GM23338 (cell line): ENCODE data around the gene CDC42BPA. TPM values are rescaled to one million over a fixed set of nuclear protein-coding genes. Genes with fewer than 3 reads are reported as not detected.

Experiments used
- ATAC-seq: fragments of 200-7000 bp; cut with Tn5 transposase; 3 replicates; pipeline ENCODE4 v1.9.1; 2020
- DNase-seq: peaks from one replicate; pipeline ENCODE4 v3.0.0-alpha.2; 2015; ENCODE audit warnings: low spot score
- H2AFZ ChIP-seq: fragments of 200-600 bp; sonication (generic); 2 replicates; pipeline ENCODE4 v1.8.0; 2016; ENCODE audit warnings: antibody characterized with exemption, mild to moderate bottlenecking, moderate library complexity
- H3F3A ChIP-seq: fragments of 200-600 bp; sonication (generic); replicated peaks from 2 replicates; pipeline ENCODE4 v1.8.0; 2017; ENCODE audit warnings: antibody characterized with exemption, mixed run types, low read depth
- H3K27ac ChIP-seq: fragments of 200-600 bp; sonication (generic); 2 replicates; pipeline ENCODE4 v1.6.1; 2016; ENCODE audit warnings: low read depth
- H3K27me3 ChIP-seq: fragments of 200-600 bp; sonication (generic); 2 replicates; pipeline ENCODE4 v1.8.0; 2016; ENCODE audit warnings: mild to moderate bottlenecking, mixed run types, moderate library complexity; ENCODE audit not compliant: insufficient read depth
- H3K36me3 ChIP-seq: fragments of 200-600 bp; sonication (generic); 2 replicates; pipeline ENCODE4 v1.8.0; 2016; ENCODE audit warnings: mild to moderate bottlenecking; ENCODE audit not compliant: insufficient read depth
- H3K4me1 ChIP-seq: fragments of 200-600 bp; sonication (generic); 2 replicates; pipeline ENCODE4 v1.8.0; 2016; ENCODE audit warnings: mild to moderate bottlenecking, moderate library complexity; ENCODE audit not compliant: insufficient read depth
- H3K4me2 ChIP-seq: fragments of 200-600 bp; sonication (generic); 2 replicates; pipeline ENCODE4 v1.7.1; 2017; ENCODE audit warnings: mixed run types
- H3K4me3 ChIP-seq: fragments of 200-600 bp; sonication (generic); 2 replicates; pipeline ENCODE4 v1.6.1; 2016; ENCODE audit warnings: mixed run types
- H3K79me2 ChIP-seq: fragments of 200-600 bp; sonication (generic); replicated peaks from 2 replicates; pipeline ENCODE4 v1.8.0; 2017; ENCODE audit warnings: mild to moderate bottlenecking; ENCODE audit not compliant: insufficient read depth
- H3K9me2 ChIP-seq: fragments of 200-600 bp; sonication (generic); 2 replicates; pipeline ENCODE4 v1.8.0; 2017; ENCODE audit not compliant: insufficient read depth
- H4K20me1 ChIP-seq: fragments of 200-600 bp; sonication (generic); replicated peaks from 2 replicates; pipeline ENCODE4 v1.8.0; 2017; ENCODE audit warnings: mild to moderate bottlenecking; ENCODE audit not compliant: insufficient read depth
- H3K27ac Mint-ChIP-seq: 2 replicates; pipeline ENCODE4 v1.8.0; 2020; ENCODE audit warnings: inconsistent platforms, mild to moderate bottlenecking, moderate library complexity, mixed read lengths
- H3K27me3 Mint-ChIP-seq: 3 replicates; pipeline ENCODE4 v1.8.0; 2022; ENCODE audit warnings: low read depth, mild to moderate bottlenecking, moderate library complexity, mixed read lengths, inconsistent platforms; ENCODE audit not compliant: insufficient read depth, poor library complexity
- H3K36me3 Mint-ChIP-seq: 3 replicates; pipeline ENCODE4 v1.8.0; 2021; ENCODE audit warnings: low read depth, mild to moderate bottlenecking, inconsistent platforms, moderate library complexity, mixed read lengths
- H3K4me1 Mint-ChIP-seq: 3 replicates; pipeline ENCODE4 v1.8.0; 2020; ENCODE audit warnings: mild to moderate bottlenecking, inconsistent platforms, mixed read lengths
- H3K4me3 Mint-ChIP-seq: 3 replicates; pipeline ENCODE4 v1.8.0; 2021; ENCODE audit warnings: moderate library complexity, mild to moderate bottlenecking, inconsistent platforms, mixed read lengths
- H3K9me3 Mint-ChIP-seq: 3 replicates; pipeline ENCODE4 v1.8.0; 2020; ENCODE audit warnings: moderate library complexity, mild to moderate bottlenecking, inconsistent platforms, mixed read lengths
- EZH2 ChIP-seq: fragments of 200-600 bp; sonication (generic); IDR thresholded peaks from one replicate; pipeline ENCODE4 v1.8.0; 2017; ENCODE audit warnings: antibody characterized with exemption, mild to moderate bottlenecking, low read depth; ENCODE audit not compliant: unreplicated experiment
- EZH2phosphoT487 ChIP-seq: fragments of 200-600 bp; sonication (generic); IDR thresholded peaks from one replicate; pipeline ENCODE4 v1.8.1; 2018; ENCODE audit warnings: antibody characterized with exemption; ENCODE audit not compliant: unreplicated experiment
- JUNB ChIP-seq: IDR thresholded peaks from one replicate; pipeline ENCODE4 v1.6.1; 2016; ENCODE audit warnings: antibody characterized with exemption; ENCODE audit not compliant: unreplicated experiment
- POLR2AphosphoS5 ChIP-seq: IDR thresholded peaks from 2 replicates; pipeline ENCODE4 v1.6.1; 2016; ENCODE audit warnings: antibody characterized with exemption, low read depth
- ZNF114 ChIP-seq: fragments of 250-450 bp; sonication (Bioruptor Pico); IDR thresholded peaks from 2 replicates; pipeline ENCODE4 v1.5.0; 2020; ENCODE audit warnings: mild to moderate bottlenecking, moderate library complexity
- ZNF331 ChIP-seq: fragments of 250-450 bp; sonication (Bioruptor Pico); IDR thresholded peaks from 2 replicates; pipeline ENCODE4 v1.5.0; 2020; ENCODE audit warnings: low read depth, mild to moderate bottlenecking, moderate library complexity
- polyA plus RNA-seq: library from polyadenylated mRNA; unstranded; fragments of >200 nt; fragmentation: Nextera tagmentation; extraction: Ambion mirVana; gene quantifications from 2 replicates; pipeline ENCODE4 v1.2.1, GENCODE V29; 2016
- total RNA-seq: library from RNA; depleted of rRNA; stranded (reverse); fragments of >200 nt; shearing (Covaris generic); gene quantifications from 2 replicates; pipeline ENCODE4 v1.2.3, GENCODE V29; 2014
- TF ChIP-seq, protein P1 (sequence below): fragments of 250-450 bp; sonication (Bioruptor Pico); IDR thresholded peaks from 2 replicates; pipeline ENCODE4 v1.5.0; 2020; ENCODE audit warnings: mild to moderate bottlenecking, moderate library complexity

CDC42BPA gene
- total and polyA plus RNA-seq, 2 experiments from 2014 or later, result 17.7 to 40.1 TPM

DNA sequence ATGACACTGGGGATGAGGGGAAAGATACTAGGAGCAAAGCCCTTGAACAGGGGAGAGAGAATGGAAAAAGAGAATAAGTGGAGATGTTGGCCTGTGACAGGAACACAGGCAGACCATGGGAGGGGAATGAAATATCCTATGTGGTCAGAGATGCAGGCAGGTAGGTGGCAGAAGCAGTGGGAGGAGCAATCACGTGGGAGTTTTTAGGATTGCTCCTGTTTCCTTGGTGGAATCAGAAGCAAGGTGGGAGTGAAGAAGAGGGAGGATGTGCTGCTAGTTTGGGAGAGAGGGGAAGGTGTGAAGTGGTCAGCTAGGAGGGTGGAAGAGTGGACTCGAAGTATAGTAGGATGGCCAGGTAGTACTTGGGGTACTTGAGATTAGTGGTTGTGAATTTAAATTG is 46.4 kb upstream of the CDC42BPA start:
- H4K20me1 ChIP-seq, result no peaks in the 10 kb centered on the region
- peaks cover 4% of the 10 kb centered on the region; the same call in 2 of the 3 replicates for H3K4me1 Mint-ChIP-seq
- no peaks in the 10 kb centered on the region for H3K36me3 Mint-ChIP-seq
- TF ChIP-seq ZNF331 (CRISPR knock-in tag), result no peak
- TF ChIP-seq EZH2phosphoT487, result no peak
- H3K4me1 ChIP-seq, result no peaks in the 10 kb centered on the region
- H3K27ac ChIP-seq, result no peak overlapping the region
- no peak overlapping the region for H3K4me3 Mint-ChIP-seq
- peaks cover 3% of the 10 kb centered on the region for H3K27me3 Mint-ChIP-seq
- H3K9me2 ChIP-seq, result 0 out of 2 replicates have a peak, but pooled peaks cover under 1% of the 10 kb centered on the region
- H3K27me3 ChIP-seq, result no peaks in the 10 kb centered on the region
- no peaks in the 10 kb centered on the region for H3K36me3 ChIP-seq
- H3K4me2 ChIP-seq, result no peak overlapping the region
- no peak for DNase-seq
- no peak overlapping the region for H2AFZ ChIP-seq
- no peak for ATAC-seq
- H3K79me2 ChIP-seq, result no peaks in the 10 kb centered on the region
- H3F3A ChIP-seq, result no peaks in the 10 kb centered on the region
- no peak overlapping the region for H3K27ac Mint-ChIP-seq
- H3K4me3 ChIP-seq, result no peak overlapping the region
- H3K9me3 Mint-ChIP-seq, result no peaks in the 10 kb centered on the region

DNA sequence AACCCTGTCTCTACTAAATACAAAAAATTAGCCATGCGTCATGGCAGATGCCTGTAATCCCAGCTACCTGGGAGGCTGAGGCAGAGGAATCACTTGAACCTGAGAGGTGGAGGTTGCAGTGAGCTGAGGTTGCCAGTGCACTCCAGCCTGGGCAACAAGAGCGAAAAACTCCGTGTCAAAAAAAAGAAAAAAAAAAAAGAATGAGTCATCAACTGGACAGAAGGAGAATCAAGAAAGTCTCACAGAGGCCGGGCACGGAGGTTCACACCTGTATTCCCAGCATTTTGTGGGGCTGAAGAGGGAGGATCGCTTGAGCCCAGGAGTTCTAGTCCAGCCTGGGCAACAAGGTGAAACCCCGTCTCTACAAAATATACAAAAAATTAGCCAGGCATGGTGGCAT is 45.5 kb upstream of the CDC42BPA start:
- Mint-ChIP-seq H3K27ac (no peak overlapping the region), H3K4me3 (no peak overlapping the region), H3K36me3 (no peaks in the 10 kb centered on the region), H3K27me3 (peaks cover 3% of the 10 kb centered on the region), H3K9me3 (no peaks in the 10 kb centered on the region), H3K4me1 (peaks cover 2% of the 10 kb centered on the region; the same call in 1 of the 3 replicates)
- no peak overlapping the region for H3K27ac ChIP-seq
- no peak overlapping the region for H3K4me3 ChIP-seq
- TF ChIP-seq EZH2, result no peak
- no peaks in the 10 kb centered on the region for H3F3A ChIP-seq
- no peaks in the 10 kb centered on the region for H4K20me1 ChIP-seq
- H3K27me3 ChIP-seq, result no peaks in the 10 kb centered on the region
- ATAC-seq (no peak), DNase-seq (no peak)
- H3K36me3 ChIP-seq, result no peaks in the 10 kb centered on the region
- no peaks in the 10 kb centered on the region for H3K79me2 ChIP-seq
- no peak overlapping the region for H3K4me2 ChIP-seq
- H3K9me2 ChIP-seq, result 0 out of 2 replicates have a peak, but pooled peaks cover 4% of the 10 kb centered on the region
- H3K4me1 ChIP-seq, result no peaks in the 10 kb centered on the region
- peak overlapping the region; percentile 32; the same call in 1 of the 2 replicates for H2AFZ ChIP-seq

DNA sequence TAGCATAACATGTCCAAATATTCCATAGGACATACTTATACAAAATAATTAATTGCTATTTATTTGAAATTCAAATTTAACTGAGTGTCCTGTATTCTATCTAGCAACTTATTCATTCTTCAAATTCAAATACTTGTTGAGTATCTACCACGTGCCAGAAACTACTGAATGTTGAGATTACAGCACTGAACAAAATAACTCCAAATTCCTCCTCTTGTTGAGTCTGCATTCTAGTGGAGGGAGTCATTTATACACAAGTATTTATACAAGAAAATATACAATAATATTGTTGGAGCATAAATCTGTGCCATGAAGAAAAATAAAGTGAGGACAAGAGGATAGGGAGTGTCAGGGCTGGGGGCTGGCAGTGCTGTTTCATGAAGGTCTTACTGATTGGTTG is 43.7 kb upstream of the CDC42BPA start:
- H2AFZ ChIP-seq, result peak overlapping the region; percentile 38
- no peaks in the 10 kb centered on the region for H4K20me1 ChIP-seq
- H3K4me1 ChIP-seq, result peaks cover 10% of the 10 kb centered on the region
- no peaks in the 10 kb centered on the region for H3K36me3 ChIP-seq
- H3K4me3 ChIP-seq, result no peak overlapping the region
- H3K27ac Mint-ChIP-seq, result no peak overlapping the region
- ATAC-seq, result no peak
- no peak overlapping the region for H3K4me2 ChIP-seq
- H3K4me1 Mint-ChIP-seq, result peaks cover 8% of the 10 kb centered on the region
- H3K27me3 ChIP-seq, result no peaks in the 10 kb centered on the region
- H3K9me2 ChIP-seq, result peaks cover 12% of the 10 kb centered on the region; the same call in 1 of the 2 replicates
- DNase-seq, result no peak
- no peak overlapping the region for H3K27ac ChIP-seq
- H3K79me2 ChIP-seq, result no peaks in the 10 kb centered on the region
- TF ChIP-seq JUNB (no peak), EZH2 (no peak), POLR2AphosphoS5 (no peak), EZH2phosphoT487 (no peak), ZNF331 (CRISPR knock-in tag) (no peak), ZNF114 (CRISPR knock-in tag) (no peak)
- TF ChIP-seq, protein P1, sequence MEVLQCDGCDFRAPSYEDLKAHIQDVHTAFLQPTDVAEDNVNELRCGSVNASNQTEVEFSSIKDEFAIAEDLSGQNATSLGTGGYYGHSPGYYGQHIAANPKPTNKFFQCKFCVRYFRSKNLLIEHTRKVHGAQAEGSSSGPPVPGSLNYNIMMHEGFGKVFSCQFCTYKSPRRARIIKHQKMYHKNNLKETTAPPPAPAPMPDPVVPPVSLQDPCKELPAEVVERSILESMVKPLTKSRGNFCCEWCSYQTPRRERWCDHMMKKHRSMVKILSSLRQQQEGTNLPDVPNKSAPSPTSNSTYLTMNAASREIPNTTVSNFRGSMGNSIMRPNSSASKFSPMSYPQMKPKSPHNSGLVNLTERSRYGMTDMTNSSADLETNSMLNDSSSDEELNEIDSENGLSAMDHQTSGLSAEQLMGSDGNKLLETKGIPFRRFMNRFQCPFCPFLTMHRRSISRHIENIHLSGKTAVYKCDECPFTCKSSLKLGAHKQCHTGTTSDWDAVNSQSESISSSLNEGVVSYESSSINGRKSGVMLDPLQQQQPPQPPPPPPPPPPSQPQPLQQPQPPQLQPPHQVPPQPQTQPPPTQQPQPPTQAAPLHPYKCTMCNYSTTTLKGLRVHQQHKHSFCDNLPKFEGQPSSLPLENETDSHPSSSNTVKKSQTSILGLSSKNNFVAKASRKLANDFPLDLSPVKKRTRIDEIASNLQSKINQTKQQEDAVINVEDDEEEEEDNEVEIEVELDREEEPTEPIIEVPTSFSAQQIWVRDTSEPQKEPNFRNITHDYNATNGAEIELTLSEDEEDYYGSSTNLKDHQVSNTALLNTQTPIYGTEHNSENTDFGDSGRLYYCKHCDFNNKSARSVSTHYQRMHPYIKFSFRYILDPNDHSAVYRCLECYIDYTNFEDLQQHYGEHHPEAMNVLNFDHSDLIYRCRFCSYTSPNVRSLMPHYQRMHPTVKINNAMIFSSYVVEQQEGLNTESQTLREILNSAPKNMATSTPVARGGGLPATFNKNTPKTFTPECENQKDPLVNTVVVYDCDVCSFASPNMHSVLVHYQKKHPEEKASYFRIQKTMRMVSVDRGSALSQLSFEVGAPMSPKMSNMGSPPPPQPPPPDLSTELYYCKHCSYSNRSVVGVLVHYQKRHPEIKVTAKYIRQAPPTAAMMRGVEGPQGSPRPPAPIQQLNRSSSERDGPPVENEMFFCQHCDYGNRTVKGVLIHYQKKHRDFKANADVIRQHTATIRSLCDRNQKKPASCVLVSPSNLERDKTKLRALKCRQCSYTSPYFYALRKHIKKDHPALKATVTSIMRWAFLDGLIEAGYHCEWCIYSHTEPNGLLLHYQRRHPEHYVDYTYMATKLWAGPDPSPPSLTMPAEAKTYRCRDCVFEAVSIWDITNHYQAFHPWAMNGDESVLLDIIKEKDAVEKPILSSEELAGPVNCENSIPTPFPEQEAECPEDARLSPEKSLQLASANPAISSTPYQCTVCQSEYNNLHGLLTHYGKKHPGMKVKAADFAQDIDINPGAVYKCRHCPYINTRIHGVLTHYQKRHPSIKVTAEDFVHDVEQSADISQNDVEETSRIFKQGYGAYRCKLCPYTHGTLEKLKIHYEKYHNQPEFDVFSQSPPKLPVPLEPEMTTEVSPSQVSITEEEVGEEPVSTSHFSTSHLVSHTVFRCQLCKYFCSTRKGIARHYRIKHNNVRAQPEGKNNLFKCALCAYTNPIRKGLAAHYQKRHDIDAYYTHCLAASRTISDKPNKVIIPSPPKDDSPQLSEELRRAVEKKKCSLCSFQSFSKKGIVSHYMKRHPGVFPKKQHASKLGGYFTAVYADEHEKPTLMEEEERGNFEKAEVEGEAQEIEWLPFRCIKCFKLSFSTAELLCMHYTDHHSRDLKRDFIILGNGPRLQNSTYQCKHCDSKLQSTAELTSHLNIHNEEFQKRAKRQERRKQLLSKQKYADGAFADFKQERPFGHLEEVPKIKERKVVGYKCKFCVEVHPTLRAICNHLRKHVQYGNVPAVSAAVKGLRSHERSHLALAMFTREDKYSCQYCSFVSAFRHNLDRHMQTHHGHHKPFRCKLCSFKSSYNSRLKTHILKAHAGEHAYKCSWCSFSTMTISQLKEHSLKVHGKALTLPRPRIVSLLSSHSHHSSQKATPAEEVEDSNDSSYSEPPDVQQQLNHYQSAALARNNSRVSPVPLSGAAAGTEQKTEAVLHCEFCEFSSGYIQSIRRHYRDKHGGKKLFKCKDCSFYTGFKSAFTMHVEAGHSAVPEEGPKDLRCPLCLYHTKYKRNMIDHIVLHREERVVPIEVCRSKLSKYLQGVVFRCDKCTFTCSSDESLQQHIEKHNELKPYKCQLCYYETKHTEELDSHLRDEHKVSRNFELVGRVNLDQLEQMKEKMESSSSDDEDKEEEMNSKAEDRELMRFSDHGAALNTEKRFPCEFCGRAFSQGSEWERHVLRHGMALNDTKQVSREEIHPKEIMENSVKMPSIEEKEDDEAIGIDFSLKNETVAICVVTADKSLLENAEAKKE (CRISPR knock-in tag), result no peak
- no peaks in the 10 kb centered on the region for H3F3A ChIP-seq
- no peak overlapping the region for H3K4me3 Mint-ChIP-seq
- peaks cover 3% of the 10 kb centered on the region for H3K27me3 Mint-ChIP-seq
- no peaks in the 10 kb centered on the region for H3K36me3 Mint-ChIP-seq
- no peaks in the 10 kb centered on the region for H3K9me3 Mint-ChIP-seq
